Endothelial cell of umbilical vein (primary cell): ENCODE results near the gene SPG7. TPM values are rescaled to one million over a fixed set of nuclear protein-coding genes. Genes with fewer than 3 reads are reported as not detected.

Experiments used
- BruUV-seq: library from RNA; stranded (reverse); fragments of 400-500 nt; replicated peaks from 2 replicates; lab custom pipeline; 2021; lab: Mats Ljungman, UMichigan
- CTCF ChIA-PET: fragments of 300-600, 350-600 bp; sonication (Branson Sonifier 250); formaldehyde crosslinking; loops from one replicate; lab custom pipeline; 2021; ENCODE audit warnings: antibody characterized with exemption, inconsistent platforms; lab: Charles Lee
- POLR2A ChIA-PET: fragments of 300-600, 350-600 bp; sonication (Branson Sonifier 250); formaldehyde crosslinking; loops from one replicate; lab custom pipeline; 2021; ENCODE audit warnings: antibody characterized with exemption, inconsistent platforms; lab: Charles Lee
- DNase-seq: peaks from one replicate; pipeline ENCODE4 v3.0.0-alpha.2; 2011; ENCODE audit warnings: low read depth, low spot score
- FAIRE-seq: peaks from 2 replicates; lab custom pipeline; 2011; peaks lifted over from hg19 to GRCh38; lab: Jason Lieb, UNC
- H2AFZ ChIP-seq: 2 replicates; pipeline ENCODE4 v1.6.0; 2012; ENCODE audit warnings: low read depth, low read length, control low read depth, inconsistent platforms
- H3K27ac ChIP-seq: 2 replicates; pipeline ENCODE4 v1.5.1; 2011; ENCODE audit warnings: low read depth, mild to moderate bottlenecking, control low read depth, low read length, moderate library complexity; ENCODE audit not compliant: insufficient read depth
- H3K27me3 ChIP-seq, 2 experiments: 2 replicates each; pipeline versions ENCODE4 v1.6.0 to v1.6.1; 2011; ENCODE audit warnings: low read length in 2 of 2, mixed read lengths in 1 of 2; ENCODE audit not compliant: control insufficient read depth in 2 of 2, insufficient read depth in 2 of 2
- H3K36me3 ChIP-seq, 2 experiments: 2 replicates in 1 of 2; 3 replicates in 1 of 2; pipeline ENCODE4 v1.5.1; 2011; ENCODE audit warnings: low read length in 2 of 2, mild to moderate bottlenecking in 1 of 2, moderate library complexity in 1 of 2; ENCODE audit not compliant: control insufficient read depth in 2 of 2, insufficient read depth in 2 of 2; ENCODE audit errors: extremely low read depth in 1 of 2
- H3K4me1 ChIP-seq: 3 replicates; pipeline ENCODE4 v1.5.1; 2011; ENCODE audit warnings: mild to moderate bottlenecking, low read length; ENCODE audit not compliant: control insufficient read depth, insufficient read depth; ENCODE audit errors: extremely low read depth
- H3K4me2 ChIP-seq: 2 replicates; pipeline ENCODE4 v1.6.1; 2011; ENCODE audit warnings: low read length, control low read depth, mixed read lengths; ENCODE audit not compliant: insufficient read depth
- H3K4me3 ChIP-seq, 3 experiments: fragments of 200-600 bp in 1 of 3; sonication (generic), shearing (Covaris generic) in 1 of 3; replicated peaks in 1 of 3; 2 replicates each; pipeline ENCODE4 v1.5.1; 2011 to 2016; ENCODE audit warnings: control low read depth in 3 of 3, low read length in 3 of 3, mild to moderate bottlenecking in 2 of 3, inconsistent platforms in 1 of 3, low read depth in 1 of 3, moderate library complexity in 1 of 3; ENCODE audit not compliant: insufficient read depth in 1 of 3
- H3K79me2 ChIP-seq: 2 replicates; pipeline ENCODE4 v1.6.0; 2012; ENCODE audit warnings: low read length, inconsistent platforms; ENCODE audit not compliant: control insufficient read depth, insufficient read depth
- H3K9ac ChIP-seq: replicated peaks from 2 replicates; pipeline ENCODE3; 2011; ENCODE audit warnings: low read length, control low read depth; ENCODE audit not compliant: insufficient read depth; ENCODE audit errors: extremely low read depth
- H3K9me1 ChIP-seq: replicated peaks from 3 replicates; pipeline ENCODE4 v1.6.0; 2011; ENCODE audit warnings: mild to moderate bottlenecking, low read length; ENCODE audit not compliant: control insufficient read depth, insufficient read depth; ENCODE audit errors: extremely low read depth
- H3K9me3 ChIP-seq: replicated peaks from 2 replicates; pipeline ENCODE4 v1.5.1; 2012; ENCODE audit warnings: low read length, inconsistent platforms; ENCODE audit not compliant: control insufficient read depth, insufficient read depth
- H4K20me1 ChIP-seq: replicated peaks from 2 replicates; pipeline ENCODE3; 2011; ENCODE audit warnings: mild to moderate bottlenecking, low read length; ENCODE audit not compliant: control insufficient read depth, insufficient read depth; ENCODE audit errors: extremely low read depth
- EZH2 ChIP-seq: IDR thresholded peaks from 2 replicates; pipeline ENCODE4 v1.6.1; 2012; ENCODE audit warnings: borderline replicate concordance, low read depth, mild to moderate bottlenecking, moderate library complexity, low read length, inconsistent platforms; ENCODE audit not compliant: severe bottlenecking
- FOS ChIP-seq: IDR thresholded peaks from 2 replicates; pipeline ENCODE4 v1.6.1; 2011; ENCODE audit warnings: mild to moderate bottlenecking, low read length, moderate library complexity, borderline replicate concordance; ENCODE audit not compliant: insufficient read depth
- GATA2 ChIP-seq: IDR thresholded peaks from 2 replicates; pipeline ENCODE4 v1.7.0; 2011; ENCODE audit warnings: low read depth, mild to moderate bottlenecking, moderate library complexity, mixed read lengths, low read length; ENCODE audit not compliant: insufficient read length, insufficient read depth
- JUN ChIP-seq: IDR thresholded peaks from 2 replicates; pipeline ENCODE4 v1.6.1; 2011; ENCODE audit warnings: borderline replicate concordance, low read depth; ENCODE audit not compliant: insufficient read length, insufficient read depth
- MYC ChIP-seq: IDR thresholded peaks from one replicate; pipeline ENCODE4 v1.6.1; 2011; ENCODE audit warnings: mild to moderate bottlenecking, low read depth, low read length
- POLR2A ChIP-seq: IDR thresholded peaks from 2 replicates; pipeline ENCODE4 v1.6.1; 2012; ENCODE audit warnings: low read depth, mild to moderate bottlenecking, control low read depth, low read length
- POLR2AphosphoS5 ChIP-seq: IDR thresholded peaks from 2 replicates; pipeline ENCODE4 v1.6.1; 2012; ENCODE audit warnings: low read depth, mild to moderate bottlenecking, control low read depth, low read length, moderate library complexity; ENCODE audit not compliant: insufficient read depth
- dilution Hi-C: fragments of 300-500 bp; cut with MboI; formaldehyde crosslinking; loops from one replicate; pipeline ENCODE4 v1.15.0; 2019; ENCODE audit warnings: low sequenced_read_pairs; ENCODE audit not compliant: extremely low pct_ligation_motif_present
- intact Hi-C: fragments of 100-400 bp; cut with micrococcal nuclease; formaldehyde crosslinking; loops from one replicate; pipeline ENCODE4 v1.10.0; 2022
- polyA plus RNA-seq, 4 experiments: library from polyadenylated mRNA; depleted of rRNA in 3 of 4; stranded (reverse) in 3 of 4; unstranded in 1 of 4; fragments of >200 nt; gene quantifications; 2 replicates each; pipeline versions ENCODE4 v1.2.1 to v1.2.3, GENCODE V29; 2011 to 2012; ENCODE audit warnings: missing spikeins in 1 of 4
- total RNA-seq: library from RNA; stranded (reverse); gene quantifications from 2 replicates; pipeline ENCODE4 v1.2.3, GENCODE V29; 2021
- TF ChIP-seq, protein P1 (sequence below), 2 donors: IDR thresholded peaks; 1 replicate in 1 of 2; 2 replicates in 1 of 2; pipeline ENCODE4 v1.5.1; 2011; ENCODE audit warnings: low read length in 2 of 2, mild to moderate bottlenecking in 2 of 2, moderate library complexity in 2 of 2, control low read depth in 1 of 2, inconsistent platforms in 1 of 2, low read depth in 1 of 2; ENCODE audit not compliant: insufficient read depth in 1 of 2; ENCODE audit errors: extremely low read depth in 1 of 2
- TF ChIP-seq, protein P2 (sequence below): IDR thresholded peaks from 2 replicates; pipeline ENCODE4 v1.6.1; 2011; ENCODE audit not compliant: insufficient read depth, insufficient read length

Gene SPG7
- total and polyA plus RNA-seq, 2 donors (not counting 3 experiments of a cell fraction or from before 2014, with no cell fraction given) = 90.2 to 146 TPM

DNA sequence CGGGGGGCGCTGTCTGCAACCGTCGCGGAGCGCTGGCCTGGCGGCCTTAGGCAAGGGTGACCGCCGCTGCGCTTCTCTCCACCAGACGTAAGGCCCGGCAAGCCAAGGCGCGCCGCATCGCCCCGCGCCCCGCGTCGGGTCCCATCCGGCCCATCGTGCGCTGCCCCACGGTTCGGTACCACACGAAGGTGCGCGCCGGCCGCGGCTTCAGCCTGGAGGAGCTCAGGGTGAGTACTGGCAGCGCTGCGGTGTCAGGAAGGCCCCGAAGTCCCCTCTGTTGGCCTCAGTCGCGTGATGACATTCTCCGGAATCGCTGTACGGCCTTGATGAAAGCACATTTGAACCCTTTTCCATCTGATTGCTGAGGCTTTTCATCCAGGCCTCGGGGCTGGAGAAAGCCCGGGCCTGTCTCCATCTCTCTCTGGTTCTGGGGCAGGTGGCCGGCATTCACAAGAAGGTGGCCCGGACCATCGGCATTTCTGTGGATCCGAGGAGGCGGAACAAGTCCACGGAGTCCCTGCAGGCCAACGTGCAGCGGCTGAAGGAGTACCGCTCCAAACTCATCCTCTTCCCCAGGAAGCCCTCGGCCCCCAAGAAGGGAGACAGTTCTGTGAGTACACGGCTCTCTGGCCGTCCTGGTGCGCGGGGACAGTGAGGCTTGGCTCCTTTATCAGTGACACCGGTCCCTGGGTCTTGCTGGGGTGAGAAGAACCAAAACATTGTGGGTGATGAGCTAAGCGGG lies 53.1 kb downstream of the SPG7 start:
- peak overlapping the region; percentile 78 for H3K4me2 ChIP-seq
- ChIA-PET CTCF (no interaction called here), POLR2A (no interaction called here)
- peak overlapping the region; percentile 100 for H3K9ac ChIP-seq
- H3K9me1 ChIP-seq = no peaks in the 10 kb centered on the region
- no peak overlapping the region for H2AFZ ChIP-seq
- no TSS peak for BruUV-seq
- no peaks in the 10 kb centered on the region for H3K9me3 ChIP-seq
- peak overlapping the region; percentile 48 to 90 (median 76) for H3K4me3 ChIP-seq
- peak overlapping the region; percentile 97 for H3K27ac ChIP-seq
- H3K4me1 ChIP-seq = peaks cover 45% of the 10 kb centered on the region
- dilution Hi-C loops = no loop called here
- H3K36me3 ChIP-seq = peaks cover 31% of the 10 kb centered on the region in 2 experiments
- no peaks in the 10 kb centered on the region for H3K27me3 ChIP-seq
- intact Hi-C loops = no loop called here
- peaks cover 12% of the 10 kb centered on the region for H4K20me1 ChIP-seq
- FAIRE-seq = no peak
- TF ChIP-seq EZH2 (no peak), FOS (no peak), POLR2AphosphoS5 (no peak), GATA2 (no peak), POLR2A (no peak), JUN (no peak), MYC (no peak)
- TF ChIP-seq, protein P1, sequence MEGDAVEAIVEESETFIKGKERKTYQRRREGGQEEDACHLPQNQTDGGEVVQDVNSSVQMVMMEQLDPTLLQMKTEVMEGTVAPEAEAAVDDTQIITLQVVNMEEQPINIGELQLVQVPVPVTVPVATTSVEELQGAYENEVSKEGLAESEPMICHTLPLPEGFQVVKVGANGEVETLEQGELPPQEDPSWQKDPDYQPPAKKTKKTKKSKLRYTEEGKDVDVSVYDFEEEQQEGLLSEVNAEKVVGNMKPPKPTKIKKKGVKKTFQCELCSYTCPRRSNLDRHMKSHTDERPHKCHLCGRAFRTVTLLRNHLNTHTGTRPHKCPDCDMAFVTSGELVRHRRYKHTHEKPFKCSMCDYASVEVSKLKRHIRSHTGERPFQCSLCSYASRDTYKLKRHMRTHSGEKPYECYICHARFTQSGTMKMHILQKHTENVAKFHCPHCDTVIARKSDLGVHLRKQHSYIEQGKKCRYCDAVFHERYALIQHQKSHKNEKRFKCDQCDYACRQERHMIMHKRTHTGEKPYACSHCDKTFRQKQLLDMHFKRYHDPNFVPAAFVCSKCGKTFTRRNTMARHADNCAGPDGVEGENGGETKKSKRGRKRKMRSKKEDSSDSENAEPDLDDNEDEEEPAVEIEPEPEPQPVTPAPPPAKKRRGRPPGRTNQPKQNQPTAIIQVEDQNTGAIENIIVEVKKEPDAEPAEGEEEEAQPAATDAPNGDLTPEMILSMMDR (IDR thresholded peaks at IDR 0.05; ENCODE audit: extremely low read depth in 1 of 2, insufficient read depth in 1 of 2, low read depth in 1 of 2, low read length in 2 of 2) = no peak
- TF ChIP-seq, protein P2, sequence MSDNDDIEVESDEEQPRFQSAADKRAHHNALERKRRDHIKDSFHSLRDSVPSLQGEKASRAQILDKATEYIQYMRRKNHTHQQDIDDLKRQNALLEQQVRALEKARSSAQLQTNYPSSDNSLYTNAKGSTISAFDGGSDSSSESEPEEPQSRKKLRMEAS = no peak
- peak; percentile 55 for DNase-seq
- peaks cover 36% of the 10 kb centered on the region for H3K79me2 ChIP-seq
